DMS79 (cell line): ENCODE measurements around the gene BMP7.
"Not testable (repeated sequence)": the region's sequence is repeated elsewhere in the genome, so short reads cannot be mapped to it uniquely, and the experiment has no call there.

ENCODE experiments used
- DNase-seq: peaks from one replicate; lab custom pipeline; 2025; lab: John Stamatoyannopoulos, UW

Gene BMP7

DNA sequence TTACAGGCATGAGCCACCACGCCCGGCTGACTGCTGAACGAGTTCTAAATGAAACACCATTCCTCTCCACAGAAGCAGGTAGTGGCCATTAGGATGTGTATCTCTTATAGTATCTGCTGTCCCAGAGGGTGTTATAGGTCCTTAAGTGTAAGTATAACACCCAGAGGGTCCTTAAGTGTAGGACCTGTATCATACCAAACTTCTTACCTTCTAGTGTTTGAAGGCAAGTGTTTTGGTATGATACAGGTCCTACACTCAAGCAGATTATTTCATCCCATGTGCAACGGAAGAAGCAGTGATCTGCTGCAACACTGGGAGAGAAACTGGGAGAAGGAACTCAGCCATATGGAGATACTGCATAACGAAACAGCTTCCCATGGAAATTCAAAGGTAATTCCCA, 17.4 kb downstream of the BMP7 start:
- DNase-seq = no peak

DNA sequence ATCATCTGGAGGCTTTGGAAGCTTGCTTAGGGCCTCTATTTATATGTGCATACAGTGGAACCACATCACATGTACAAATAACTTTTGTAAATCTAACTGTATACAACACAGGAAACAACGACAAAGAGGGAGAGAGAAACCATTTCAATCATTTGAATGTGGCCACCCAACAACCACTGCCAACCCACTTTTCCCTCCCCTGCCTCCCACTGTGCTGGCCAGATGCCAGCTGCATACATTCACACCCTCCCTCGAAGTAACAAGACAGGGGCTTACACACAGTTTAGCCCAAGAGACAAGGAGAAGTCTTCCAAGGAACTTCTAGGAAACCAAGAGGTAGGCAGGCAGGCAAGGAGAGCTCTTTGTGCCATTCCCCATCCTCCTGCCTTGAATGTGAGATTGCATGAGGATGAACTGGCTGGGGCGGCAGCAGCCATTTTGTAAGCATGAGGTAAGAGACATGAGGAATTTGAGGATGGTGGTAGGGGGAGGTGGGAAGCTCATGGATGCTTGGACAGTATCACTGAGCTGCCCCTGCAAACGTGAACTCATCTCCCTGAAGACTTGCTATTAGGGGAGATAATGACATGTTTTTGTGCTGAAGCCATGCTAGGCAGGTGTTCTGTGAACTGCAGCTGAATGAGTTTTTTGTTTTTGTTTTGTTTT, 18.2 kb downstream of the BMP7 start:
- no peak for DNase-seq

DNA sequence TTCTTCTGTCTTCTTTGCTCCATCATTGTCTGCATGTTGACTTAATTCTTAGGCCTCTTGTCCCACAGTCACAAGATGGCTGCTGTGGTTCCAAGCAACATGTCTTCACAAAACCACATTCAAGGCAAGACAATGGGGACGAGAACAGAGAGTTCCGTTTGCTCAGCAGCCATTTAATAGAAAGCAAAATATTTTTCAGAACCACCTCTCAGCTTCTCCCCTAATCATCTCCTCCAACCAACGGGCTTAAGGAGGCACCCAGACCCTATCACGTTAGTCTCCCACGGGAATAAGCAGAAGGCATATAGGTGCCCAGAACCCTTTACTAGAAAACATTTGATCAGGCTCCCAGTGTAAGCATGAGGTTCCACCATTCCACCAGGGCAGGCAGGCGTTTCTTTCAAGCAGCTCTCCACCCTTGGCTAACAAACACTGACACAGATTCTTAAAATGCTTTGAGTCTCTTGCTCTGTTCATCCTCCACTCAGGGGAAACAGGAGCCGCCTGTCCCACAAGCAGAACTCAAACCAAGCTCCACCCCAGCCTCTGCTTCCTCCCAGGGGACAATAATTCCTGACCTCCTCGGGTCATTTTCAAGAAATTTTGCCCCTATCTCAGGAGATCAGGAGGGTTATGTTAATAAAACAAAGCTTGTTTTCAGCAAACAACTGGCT, 19.0 kb downstream of the BMP7 start:
- DNase-seq = no peak

DNA sequence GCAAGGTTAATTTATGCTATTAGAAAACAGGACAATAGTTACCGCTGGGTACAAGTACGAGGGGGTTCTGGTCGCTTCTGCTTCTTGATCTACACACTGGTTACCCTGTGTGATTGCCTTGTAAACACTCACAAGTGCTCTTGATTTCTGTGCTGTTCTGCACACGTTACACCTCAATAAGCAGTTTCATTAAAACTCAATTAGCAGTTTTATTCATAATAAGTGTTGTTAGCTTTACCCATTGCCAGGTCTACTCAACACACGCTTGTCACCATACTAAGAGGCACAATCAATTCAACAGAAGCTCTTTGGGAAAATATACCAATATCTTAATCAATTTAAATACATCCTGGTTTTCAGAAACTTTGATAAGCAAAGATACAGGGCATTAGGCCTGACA, 20.4 kb downstream of the BMP7 start:
- peak; percentile 73 for DNase-seq

DNA sequence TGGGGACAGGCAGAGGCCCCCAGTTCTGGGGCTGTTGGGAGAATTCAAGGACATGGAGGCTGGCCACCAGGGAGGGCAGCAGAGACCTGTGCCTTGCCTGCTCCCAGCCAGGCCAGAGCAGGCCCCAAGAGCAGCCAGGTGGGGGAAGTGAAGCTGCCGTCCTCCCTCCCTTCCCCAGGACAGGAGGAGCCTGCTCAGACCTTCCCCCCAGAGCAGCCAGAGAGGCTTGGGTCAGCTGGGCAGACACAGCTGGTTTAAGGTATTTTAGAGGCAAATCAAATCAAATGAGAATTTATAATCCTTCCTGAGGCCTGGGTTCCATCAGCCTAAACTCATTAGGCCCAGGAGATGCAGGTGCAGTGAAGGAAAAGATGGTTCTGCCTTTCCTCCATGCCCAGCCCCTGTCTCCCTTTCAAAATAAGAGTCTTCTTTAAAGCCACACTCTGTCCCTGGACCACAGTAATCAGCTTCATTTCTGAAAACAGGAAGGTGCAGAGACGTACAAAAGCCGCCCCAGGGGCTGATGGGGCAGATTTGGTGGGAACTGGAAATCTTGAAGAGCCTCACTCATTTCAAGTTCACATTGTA, 21.7 kb downstream of the BMP7 start:
- no peak for DNase-seq

DNA sequence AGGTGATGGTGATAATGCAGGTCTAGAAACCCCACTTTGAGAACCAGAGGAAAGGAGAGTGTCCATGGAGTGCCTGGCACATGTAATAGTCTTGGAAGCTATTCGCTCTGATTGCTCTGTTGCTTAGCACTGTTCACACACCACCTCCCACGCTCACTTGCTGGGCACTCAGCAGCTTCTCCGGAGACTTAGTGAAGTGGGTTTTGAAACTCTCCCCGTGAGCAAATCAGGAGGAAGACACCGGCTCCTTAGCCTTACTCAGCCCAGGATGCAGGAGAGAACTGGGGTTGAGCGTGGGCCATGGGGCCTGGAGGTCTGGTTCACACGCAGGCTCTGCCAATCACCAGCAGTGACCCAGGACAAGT, 22.2 kb downstream of the BMP7 start:
- DNase-seq = peak; percentile 69

DNA sequence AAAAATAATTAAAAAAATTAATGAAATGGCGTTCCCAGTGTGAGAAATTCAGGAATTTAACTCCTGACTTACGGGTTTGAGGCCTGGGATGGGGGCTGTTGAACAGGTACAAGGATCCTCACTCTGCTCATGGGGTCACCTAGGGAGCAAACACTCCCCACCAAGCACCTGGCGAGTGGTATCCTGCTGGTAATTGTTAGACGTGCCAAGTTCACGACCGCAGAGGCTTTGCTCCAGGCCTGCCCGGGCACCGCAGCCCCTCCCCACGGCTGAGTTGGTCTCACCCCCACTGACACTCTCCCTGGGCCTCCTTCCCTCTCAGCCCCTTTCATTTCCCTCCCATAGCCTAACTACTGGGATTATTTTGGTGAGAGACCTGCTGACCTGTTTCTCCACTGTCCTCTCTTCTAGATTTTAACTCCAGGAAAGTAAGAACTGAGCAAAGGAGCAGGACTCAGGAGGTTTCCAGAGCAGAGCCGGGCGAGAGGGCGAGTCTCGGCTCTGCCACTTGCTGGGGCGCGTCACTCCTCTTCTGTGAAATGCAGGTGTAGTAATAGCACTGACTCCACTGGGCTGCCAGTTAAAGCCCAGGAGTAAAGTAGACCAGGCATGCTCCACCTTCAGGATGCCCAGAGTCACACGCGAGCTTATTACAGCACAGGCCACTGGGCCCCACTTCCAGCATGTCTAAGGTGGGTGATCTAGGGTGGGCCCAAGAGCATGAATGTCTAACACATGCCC, 22.8 kb downstream of the BMP7 start:
- DNase-seq = peak; percentile 76

DNA sequence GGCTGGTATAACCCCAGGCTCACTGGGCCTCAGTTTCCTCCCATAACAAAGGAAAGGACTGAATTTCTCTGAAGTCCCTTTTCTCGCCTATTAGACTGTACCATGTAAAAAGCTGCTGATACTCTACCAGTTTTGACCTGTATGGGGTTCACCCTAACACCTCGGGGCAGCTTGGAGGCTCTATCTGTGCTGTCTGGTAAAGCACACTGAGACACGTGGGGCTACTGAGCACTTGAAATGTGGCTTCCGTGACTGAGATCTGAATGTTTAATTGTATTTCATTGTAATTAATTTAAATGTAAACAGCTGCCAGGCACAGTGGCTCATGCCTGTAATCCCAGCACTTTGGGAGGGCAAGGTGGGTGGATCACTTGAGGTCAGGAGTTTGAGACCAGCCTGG, 24.0 kb downstream of the BMP7 start:
- DNase-seq = no peak

DNA sequence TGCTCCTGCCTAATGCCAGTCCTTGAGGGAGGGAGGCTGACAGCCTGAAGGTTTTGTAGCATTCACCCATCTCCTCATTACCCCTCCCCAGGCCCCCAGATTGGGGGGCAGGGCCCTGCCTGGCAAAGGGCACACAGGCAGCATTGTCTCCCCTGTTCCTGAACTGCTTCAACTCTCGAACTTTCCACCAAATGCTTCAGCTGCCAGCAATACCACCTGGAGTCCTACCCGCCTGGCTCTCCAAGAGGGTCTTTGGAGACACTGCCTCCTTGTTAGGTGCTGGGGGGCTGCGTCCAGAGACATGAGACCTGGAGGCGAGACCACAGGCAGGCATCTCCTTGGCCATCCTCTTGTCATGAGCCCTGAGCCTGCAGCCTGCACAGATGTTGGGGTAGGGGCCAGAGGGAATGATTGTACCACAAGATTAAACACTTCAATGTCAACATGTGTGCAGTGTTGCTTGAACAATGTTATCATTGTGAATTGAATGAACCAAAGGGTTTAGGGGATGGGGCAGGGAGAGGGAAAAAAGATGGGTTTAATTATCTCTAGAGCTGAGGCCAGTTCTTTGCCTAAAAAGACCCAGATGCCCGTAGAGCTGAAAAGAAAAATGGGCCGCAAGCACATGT, 25.0 kb downstream of the BMP7 start:
- no peak for DNase-seq

DNA sequence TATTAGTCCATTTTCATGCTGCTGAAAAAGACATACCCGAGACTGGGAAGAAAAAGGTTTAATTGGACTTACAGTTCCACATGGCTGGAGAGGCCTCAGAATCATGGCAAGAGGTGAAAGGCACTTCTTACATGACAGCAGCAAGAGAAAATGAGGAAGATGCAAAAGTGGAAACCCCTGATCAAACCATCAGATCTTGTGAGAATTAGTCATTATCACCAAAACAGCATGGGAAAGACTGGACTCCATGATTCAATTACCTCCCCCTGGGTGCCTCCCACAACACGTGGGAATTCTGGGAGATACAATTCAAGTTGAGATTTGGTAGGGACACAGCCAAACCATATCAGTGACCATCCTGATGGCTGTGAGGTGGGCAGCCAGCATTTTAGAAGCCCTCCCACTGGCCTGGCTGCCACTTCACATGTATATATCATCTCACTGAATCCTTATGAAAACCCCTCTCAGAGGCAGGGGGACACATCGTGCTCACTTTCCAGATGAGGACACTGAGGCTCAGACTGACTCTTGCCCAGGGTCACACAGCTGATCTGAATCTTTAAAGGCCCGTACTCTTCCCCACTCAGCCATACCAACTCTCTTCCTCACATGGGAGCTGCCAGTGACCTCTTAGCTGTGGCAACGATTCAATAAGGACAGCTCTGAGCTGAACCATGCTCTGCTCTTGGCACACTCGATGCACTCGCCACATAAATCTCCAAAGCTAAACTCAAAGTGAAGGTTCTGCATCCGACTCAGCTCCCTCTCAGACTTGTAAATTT, 25.7 kb downstream of the BMP7 start:
- DNase-seq = no peak

DNA sequence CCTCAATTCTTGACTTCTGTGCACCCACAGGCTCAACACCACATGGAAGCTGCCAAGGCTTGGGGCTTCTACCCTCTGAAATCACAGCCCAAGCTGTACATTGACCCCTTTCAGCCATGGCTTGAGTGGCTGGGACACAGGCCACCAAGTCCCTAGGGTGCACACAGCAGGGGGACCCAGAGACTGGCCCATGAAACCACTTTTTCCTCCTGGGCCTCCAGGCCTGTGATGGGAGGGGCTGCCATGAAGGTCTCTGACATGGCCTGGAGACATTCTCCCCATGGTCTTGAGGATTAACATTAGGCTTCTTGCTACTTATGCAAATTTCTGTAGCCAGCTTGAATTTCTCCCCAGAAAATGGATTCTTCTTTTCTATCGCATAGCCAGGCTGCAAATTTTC, 26.7 kb downstream of the BMP7 start:
- not testable (repeated sequence) for DNase-seq

DNA sequence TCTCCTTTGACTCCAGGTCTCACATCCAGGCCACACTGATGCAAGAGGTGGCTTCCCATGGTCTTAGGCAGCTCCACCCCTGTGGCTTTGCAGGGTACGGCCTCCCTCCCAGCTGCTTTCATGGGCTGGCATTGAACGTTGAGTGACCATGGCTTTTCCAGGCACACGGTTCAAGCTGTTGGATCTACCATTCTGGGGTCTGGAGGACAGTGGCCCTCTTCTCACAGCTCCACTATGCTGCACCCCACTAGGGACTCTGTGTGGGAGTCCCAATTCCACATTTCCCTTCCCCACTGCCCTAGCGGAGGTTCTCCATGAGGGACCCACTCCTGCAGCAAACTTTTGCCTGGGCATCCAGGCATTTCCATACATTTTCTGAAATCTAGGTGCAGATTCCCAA, 27.1 kb downstream of the BMP7 start:
- not testable (repeated sequence) for DNase-seq

DNA sequence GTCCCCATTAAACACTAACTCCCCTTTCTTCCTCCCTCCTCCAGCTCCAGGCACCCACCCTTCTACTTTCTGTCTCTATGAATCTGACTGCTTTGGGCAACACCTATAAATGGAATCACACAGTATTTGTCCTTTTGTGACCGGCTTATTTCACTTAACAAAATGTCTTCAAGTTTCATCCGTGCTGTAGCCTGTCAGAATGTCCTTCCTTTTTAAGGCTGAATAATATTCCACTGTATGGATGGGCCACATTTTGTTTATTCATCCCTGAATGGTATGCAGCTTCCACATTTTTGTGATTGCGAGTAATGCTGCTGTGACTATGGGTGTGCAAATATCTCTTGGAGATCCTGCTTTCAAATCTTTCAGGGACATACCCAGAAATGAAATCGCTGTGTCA, 28.4 kb downstream of the BMP7 start:
- no peak for DNase-seq

DNA sequence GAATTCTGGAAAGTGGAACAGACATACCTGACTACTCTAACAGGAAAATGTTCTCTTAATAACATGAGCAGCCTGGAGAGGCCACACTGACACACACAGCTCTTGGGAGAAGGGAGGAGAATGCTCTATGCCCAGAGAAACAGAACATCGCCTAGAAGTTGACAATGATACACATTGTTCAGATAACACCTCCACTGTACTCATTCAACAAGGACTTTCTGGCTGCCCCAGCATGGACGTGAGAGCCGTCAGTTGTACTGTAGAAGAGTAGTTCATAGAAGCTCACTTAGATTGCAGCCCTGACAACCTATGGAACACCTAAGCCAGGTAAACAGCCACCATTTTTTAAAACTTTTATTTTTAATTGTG, 28.9 kb downstream of the BMP7 start:
- no peak for DNase-seq

DNA sequence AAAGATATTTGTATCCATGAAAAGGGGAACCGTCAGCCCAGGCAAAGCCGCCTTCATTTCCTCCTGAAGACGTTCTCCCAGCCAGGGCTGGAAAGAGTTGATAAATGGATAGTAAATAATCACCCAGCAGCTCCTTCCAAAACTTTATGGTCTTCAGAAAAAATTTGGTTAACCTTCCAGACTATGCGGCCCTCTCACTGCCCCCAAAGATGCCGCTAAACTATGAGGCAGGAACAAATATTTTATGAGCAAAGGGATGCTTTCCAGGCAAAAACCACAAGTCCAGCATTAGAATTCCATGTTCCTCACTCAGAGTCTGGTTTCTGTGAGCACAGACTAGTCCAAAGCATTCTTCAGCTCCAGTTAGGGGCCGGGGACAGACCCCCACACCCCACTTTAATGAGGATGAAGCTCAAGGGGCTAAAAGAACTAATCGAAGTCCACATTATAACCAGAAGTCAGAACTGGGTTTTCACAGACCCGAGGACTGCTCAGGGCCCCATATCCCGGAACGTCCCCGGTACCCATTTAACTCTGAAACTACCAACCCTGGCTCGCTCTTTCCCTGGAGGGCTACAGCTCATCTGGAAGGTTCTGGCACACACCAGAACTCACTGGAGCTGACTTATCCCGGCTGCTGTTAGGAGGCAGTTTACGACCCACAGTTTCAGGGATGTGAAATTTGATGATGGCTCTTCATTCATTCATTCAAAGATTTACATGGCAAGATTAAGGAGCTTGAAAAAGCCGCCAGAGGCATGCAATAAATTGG, 29.4 kb downstream of the BMP7 start:
- no peak for DNase-seq

DNA sequence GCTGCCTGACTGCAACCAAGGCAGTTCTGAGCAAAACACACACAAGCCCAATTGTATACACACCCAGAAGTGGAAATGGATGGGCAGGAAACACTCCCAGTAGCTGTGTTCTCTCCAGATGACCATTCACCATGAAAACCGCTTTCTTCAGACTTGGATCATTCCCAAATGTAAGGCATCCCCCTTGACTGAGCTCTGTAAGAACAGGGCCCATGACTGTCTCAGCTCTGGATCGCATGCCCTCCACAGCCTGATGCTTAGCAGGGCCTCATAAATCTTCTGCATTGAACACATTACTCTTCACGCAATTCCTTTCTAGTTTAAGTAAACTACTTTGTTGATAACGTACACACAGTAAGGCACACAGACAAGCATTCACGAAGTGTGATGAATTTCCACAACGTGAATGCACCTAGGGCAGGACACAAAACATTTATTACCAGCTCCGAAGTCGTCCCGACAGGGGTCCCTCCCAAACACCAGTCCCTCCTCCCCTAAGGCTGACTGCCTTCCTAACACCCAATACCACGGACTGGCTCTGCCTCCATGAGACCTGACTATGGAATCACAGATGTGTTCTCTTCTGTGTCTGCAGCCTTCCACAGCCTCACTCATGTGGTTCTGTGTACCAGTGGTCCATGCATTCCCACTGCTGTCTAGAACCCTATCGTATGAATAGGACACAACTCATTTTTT, 31.7 kb downstream of the BMP7 start:
- DNase-seq = no peak

DNA sequence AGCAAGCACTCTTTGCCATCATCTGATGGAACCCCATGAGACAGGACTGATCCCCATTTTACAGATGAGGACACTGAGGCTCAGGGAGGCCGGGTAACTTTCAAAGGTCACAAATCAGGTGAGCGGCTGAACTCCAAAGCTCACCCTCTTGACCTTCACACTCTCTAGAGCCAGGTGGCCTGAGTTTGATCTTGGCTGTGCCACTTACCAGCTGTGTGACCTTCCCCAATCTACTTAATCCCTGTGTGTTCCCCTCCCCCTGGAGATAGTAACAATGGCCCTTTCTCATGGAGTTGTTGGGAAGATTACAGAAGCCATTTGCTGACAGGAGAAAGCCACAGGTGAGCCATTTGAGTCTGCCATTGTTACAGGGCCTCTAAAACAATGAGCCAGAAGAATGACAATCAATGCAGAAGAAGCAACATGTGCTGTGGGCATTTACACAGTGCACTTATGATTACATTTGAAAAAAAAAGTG, 34.5 kb downstream of the BMP7 start:
- DNase-seq = peak; percentile 27

DNA sequence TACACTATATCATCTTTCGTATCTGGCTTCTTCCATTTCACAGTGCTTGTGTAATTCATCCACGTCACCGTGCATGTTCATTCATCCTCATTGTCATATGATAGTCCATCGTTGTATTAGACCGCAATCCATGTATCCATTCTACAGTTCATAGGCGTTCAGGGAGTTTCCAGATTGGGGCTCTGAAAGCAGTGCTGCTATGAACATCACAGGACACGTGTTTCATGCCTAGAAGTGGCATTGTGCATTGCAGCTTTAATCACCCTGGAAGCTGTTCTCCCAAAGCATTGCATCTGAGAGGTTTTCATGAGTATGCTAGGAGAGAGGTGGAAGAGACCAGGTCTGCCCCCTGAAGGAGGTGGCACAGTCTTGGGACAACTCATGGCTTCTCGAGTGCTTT, 35.3 kb downstream of the BMP7 start:
- DNase-seq = no peak

DNA sequence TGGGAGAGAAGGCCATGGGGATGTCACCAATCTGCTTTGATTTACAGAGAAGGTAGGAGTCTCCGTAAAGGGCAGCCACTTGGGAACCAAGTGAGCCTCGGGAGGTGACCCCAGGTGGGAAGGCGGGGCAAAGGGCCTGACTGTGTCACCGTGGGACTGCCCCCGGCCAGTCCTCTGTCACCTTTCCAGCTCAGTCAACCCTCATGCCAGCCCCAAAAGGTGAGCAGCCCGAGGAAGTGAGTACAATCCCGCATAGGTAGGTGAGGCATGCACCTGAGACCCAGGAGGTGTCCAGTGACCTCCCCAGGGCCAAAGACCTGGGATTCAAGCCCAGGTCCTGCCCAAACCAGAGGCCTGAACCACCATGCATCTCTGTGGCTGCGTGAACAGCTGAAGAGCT, 36.2 kb downstream of the BMP7 start:
- no peak for DNase-seq

DNA sequence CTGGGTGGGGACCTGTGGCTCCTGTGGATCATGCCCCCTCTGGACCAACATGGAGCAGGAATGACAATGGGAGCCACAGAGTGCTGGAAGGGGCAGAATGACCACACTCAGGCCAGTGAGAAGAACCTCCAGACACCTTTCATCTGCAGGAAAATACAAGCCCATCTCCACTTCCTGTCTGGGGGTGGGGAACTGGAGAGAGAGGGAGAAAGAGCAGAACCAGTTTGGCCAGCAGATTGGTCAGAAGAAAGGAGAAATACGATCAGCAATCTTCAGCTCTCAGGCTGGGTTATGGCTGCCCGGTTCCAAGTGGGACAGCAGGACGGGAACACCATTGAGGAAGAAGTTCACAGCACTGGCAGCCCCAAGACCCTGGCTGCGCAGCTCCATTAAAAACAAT, 37.0 kb downstream of the BMP7 start:
- no peak for DNase-seq
